NCI-H2029 (cell line): ENCODE measurements around the gene PVR.
"Not testable (repeated sequence)": the region's sequence is repeated elsewhere in the genome, so short reads cannot be mapped to it uniquely, and the experiment has no call there.

Experiments used
- DNase-seq: peaks from one replicate; lab custom pipeline; 2025; lab: John Stamatoyannopoulos, UW

Gene PVR

DNA sequence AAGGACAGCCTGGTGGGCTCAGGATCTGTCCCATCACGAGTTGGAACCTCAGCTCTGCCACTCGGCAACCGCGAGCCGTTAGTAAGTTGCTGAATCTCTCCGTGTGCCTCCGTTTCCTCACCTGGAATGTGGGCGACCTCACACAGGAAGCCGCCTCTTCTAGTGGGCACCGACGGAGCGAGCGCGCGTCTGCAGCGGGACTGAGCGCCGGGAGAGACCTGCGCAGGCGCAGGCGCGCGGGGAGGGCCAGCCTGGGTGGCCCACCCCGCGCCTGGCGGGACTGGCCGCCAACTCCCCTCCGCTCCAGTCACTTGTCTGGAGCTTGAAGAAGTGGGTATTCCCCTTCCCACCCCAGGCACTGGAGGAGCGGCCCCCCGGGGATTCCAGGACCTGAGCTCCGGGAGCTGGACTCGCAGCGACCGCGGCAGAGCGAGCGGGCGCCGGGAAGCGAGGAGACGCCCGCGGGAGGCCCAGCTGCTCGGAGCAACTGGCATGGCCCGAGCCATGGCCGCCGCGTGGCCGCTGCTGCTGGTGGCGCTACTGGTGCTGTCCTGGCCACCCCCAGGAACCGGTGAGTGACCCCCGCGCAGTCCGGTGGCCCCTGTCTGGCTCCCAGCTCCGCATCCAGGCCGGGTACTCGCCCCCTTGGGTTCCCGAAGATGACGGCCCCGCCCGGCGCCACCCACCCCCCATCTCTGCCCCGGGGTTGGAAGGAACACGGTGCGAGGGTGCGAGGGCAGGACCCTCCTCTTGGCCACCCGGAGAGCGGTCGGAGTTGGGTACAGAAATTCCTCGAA is at the start of gene PVR:
Gene PVR, plus strand, starts transcription at position 306 of the 797 bp plus-strand sequence. Its CDS starts 187 bp downstream, at position 493.
- peak; percentile 72 for DNase-seq

DNA sequence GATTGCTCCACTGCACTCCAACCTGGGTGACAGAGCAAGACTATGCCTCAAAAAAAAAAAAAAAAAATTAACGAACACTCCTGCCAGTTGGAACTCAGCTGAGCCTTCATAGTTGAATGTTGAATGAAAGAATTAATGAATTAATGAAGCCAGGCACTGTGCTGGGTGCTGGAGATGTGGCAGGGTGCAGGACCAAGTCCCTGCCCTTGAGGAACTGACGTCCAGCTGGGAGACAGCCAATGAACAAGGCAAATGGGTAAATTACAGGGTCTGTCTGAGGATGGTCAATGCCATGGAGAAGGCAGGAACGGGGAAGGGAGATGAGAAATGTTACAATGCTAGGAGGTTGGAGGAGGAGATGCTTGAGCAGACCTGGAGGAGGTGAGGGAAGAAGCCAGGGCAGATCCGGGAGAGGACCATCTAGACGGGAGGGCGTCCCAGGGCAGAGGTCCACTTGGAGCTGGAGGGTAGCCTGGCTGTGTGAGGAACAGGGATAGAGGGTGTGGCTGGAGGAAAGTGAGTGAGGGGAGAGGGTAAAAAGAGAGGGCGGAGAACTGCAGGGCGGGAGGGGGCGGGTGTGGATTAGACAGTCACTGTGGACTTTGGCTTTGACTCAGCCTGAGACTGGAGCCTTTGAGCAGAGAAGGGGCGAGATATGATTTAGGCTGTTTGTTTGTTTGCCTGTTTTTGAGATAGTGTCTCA is 47.1 kb upstream of the PVR start:
- DNase-seq, result no peak

- DNase-seq, result no peak
These were observed 46.6 kb upstream of the PVR start for GRCh38 chr19:44597131-44597491.

DNA sequence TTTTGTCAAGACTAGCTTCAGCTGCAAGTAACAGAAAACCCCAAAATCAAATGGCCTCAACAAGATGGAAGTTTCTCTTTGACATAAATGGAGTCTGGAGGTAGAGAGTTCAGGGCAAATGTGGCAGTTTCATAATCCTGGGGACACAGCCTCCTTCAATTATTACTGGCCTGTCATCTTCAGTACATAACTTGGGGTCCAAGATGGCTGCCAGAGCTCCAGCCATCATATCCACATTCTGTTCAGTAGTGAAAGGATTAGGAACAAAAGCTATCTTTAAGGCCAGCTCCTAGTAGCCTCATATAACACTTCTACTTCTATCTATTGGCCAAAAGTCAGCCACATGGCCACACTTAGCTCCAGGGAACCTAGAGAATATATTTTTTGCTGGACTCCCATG is 45.4 kb upstream of the PVR start:
- no peak for DNase-seq

- no peak for DNase-seq
These were observed 44.8 kb upstream of the PVR start for GRCh38 chr19:44598880-44599279.

DNA sequence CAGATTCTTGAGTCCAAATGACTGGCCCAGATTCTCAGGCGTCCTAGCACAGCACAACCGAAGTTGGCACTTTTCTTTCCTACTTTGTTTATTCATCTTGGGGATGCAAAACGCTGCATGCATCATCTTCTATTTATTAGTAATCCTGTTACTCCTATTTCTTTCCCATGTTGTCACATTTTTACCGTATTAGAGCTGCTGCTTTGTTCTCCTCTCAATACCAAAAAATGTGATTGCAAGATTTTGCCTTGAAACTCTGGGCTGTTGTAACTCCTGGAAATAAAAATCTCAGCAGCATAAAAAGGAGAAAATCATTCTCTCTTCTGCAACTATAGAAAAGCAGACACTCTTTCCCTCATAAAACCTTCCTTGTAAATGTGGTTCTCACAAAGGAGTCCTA is 43.2 kb upstream of the PVR start:
- no peak for DNase-seq

GRCh38 chr19:44602081-44602480 is 41.6 kb upstream of the PVR start:
- DNase-seq, result peak; percentile 71

DNA sequence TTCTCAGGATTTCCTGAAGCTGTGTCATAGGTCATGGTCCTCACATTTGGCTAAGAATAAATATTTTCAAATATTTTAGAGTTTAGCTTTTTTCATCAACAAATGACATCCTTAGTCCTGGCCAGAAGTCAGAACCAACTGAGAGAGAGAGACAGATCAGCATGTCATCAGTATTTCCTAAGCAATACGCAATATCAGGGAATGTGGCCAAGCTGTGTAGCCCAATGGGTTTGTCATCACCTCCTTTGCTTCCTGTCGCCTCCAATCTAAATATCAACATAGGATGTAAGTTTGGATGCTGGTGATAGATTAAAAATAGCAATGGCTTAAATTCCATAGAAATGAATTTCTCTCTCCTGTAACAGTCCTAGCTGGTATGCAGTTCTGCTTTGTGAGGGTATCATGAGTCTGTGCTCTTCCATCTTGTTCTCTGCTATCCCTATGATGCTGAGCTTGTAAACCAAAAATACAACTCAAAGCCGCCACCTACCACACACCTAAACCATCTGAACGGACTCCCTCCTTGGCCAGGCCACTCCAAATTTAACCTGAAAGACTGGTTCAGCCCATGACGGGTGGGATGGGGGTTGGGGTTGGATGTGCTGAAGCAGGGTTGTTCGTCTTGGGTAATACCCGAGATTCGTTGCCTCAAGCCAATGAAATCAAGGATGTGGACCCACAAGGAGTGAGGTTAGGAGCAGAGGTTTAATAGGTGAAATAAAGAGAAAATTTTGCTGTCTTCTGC is 40.3 kb upstream of the PVR start:
- DNase-seq, result no peak

DNA sequence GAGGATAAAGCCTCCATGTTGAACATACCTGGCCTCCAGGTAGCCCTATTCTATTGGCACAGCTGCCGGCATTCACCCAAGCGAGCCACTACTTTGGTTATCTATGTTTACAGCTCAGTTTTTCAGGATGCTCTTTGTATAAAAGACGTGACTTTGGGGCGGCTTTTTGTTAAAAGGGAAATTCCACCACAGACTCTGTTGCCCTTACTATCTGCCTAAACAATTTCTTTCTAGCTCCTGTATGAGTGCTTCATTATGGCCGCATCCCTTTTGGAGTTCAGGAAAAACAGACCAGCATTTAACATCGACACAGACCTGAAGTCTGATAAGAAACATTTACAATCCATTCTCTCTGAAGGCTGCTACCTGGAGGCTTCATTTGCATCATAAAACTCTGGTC is 39.5 kb upstream of the PVR start:
- no peak for DNase-seq

DNA sequence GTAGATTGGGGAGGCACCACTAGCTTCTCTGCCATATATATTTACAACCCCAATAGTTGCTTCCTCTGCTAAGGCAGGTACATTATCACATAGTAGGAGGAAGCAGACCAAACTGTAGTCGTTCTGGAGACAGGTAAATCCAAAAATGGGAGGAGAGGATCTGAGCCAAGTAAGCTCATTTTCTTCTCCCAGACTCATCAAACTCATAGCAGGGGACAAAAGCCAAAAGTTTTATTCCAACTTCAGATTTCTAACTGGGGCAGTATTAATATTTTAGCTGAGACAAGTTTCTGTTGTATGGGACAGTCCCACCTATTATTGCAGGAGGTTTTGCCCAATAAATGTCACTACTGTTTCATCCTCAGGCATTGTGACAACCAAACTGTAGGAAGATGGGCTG is 38.2 kb upstream of the PVR start:
- DNase-seq, result no peak

GRCh38 chr19:44607049-44607448 is 36.7 kb upstream of the PVR start:
- DNase-seq, result no peak

DNA sequence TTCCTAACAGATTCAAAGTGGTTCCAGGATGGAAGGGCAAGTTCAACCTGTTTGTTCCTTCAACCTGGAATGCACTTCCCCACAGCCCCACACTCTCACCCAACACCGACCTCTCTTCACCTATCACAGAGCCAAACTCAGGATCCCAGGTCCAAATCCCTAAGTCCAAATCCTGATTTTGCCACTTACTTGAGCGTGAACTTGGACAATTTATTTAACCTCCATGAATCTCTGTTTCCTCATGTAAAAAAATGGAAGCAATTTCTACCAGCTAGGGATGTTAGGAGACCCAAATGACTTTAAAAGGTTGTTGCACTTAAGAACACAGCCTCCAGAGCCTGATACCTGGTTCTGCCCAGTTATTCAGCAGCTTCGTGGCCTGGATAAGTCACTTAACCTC is 35.8 kb upstream of the PVR start:
- no peak for DNase-seq

- peak; percentile 30 for DNase-seq
These were observed 35.3 kb upstream of the PVR start for GRCh38 chr19:44608391-44608821.

DNA sequence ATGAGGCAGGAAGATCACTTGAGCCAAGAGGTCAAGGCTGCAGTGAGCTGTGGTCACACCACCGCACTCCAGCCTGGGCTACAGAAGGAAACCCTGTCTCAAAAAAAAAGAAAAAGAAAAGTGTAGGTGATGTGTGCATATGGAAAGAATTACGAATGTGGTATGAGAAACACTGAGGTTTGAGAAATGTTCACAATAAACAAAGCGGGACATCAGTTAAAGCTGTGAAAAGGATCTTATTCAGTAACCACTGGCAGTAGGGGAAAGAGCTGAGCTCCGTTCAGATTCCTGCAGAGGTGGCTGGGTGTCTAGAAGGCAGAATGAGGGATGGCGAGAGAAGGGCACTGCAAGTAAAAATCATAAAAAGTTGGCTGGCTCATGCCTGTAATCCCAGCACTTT is 34.5 kb upstream of the PVR start:
- DNase-seq, result no peak

DNA sequence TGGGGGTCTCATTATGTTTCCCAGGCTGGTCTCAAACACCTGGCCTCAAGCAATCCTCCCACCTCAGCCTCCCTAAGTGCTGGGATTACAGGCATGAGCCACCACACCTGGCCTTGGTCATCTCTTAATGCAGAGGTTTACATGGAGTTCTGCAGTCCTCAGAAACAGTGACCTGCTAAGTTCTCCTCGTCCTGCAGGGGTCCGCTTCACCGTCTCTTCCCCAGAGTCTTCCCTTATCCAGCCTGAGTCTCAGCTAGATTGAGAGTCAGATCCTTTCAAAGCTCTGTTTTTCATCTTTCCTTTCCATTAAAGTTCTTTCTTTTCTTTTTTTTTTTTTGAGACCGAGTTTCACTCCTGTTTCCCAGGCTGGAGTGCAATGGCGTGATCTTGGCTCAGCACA is 33.2 kb upstream of the PVR start:
- DNase-seq, result not testable (repeated sequence)

- DNase-seq, result peak; percentile 28
These were observed 31.9 kb upstream of the PVR start for GRCh38 chr19:44611812-44612295.

GRCh38 chr19:44613295-44614178 is 30.2 kb upstream of the PVR start, which contains the start of gene IGSF23:
TSS of gene IGSF23 (plus strand) at chr19:44613563. CDS start at chr19:44613646, 83 bp downstream.
- no peak for DNase-seq

- DNase-seq, result no peak
These were observed 29.4 kb upstream of the PVR start for GRCh38 chr19:44614313-44614712.

DNA sequence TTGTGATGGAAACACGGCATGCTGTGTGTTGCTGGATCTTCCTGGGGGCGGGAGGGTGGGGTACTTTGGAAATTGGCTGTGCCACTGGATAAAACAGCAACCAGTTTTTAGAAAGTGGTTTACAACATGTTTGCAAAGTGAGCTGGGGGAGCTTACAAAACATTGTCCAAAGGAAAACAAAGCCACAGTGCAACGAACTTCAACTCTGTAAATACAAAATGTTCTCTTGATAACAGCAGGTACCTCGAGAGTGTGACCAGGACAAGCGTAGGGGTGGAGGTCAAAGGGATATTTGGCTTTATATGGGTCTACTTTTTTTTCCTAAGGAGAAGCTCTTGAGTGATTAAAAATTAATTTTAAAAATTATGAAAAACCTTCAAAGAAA is 27.9 kb upstream of the PVR start:
- DNase-seq, result no peak

GRCh38 chr19:44617110-44617880 is 26.4 kb upstream of the PVR start:
- no peak for DNase-seq
